ENCODE measurements around the gene TPRA1. TPM values are rescaled to one million over a fixed set of nuclear protein-coding genes. Genes with fewer than 3 reads are reported as not detected.

Gene TPRA1
- total and polyA plus RNA-seq, 7 experiments from 2014 or later: 13.6 to 33.8 (median 24.5) TPM

- no peak for DNase-seq
- peak overlapping the region in 6 of 9 donors; percentile 78 to 93 (median 87) for H3K27ac Mint-ChIP-seq
- H3K36me3 Mint-ChIP-seq: peaks cover 0 to 10% (median 0%) of the 10 kb centered on the region in 5 donors
- H3K4me1 Mint-ChIP-seq: peaks cover 11 to 47% (median 20%) of the 10 kb centered on the region in 7 donors
- H3K4me3 Mint-ChIP-seq: peak overlapping the region; percentile 49 to 89 (median 80)
- Histone ChIP-seq H3K4me3 (ENCODE audit: low read length) (no peak overlapping the region), H3K36me3 (ENCODE audit: control insufficient read depth in 2 of 3, insufficient read depth in 3 of 3, low read length in 3 of 3) (no peaks in the 10 kb centered on the region), H3K9me3 (ENCODE audit: control insufficient read depth in 2 of 3, low read length in 3 of 3) (no peaks in the 10 kb centered on the region), H3K4me1 (ENCODE audit: control insufficient read depth in 2 of 2, insufficient read depth in 2 of 2, low read length in 2 of 2) (peaks cover 7% of the 10 kb centered on the region in 2 donors), H3K27ac (ENCODE audit: low read depth, low read length) (no peak overlapping the region), H3K27me3 (ENCODE audit: control insufficient read depth in 2 of 2, insufficient read depth in 2 of 2, low read length in 2 of 2) (no peaks in the 10 kb centered on the region)
- H3K27me3 Mint-ChIP-seq: no peaks in the 10 kb centered on the region
- intact Hi-C loops (cut with micrococcal nuclease): loop anchor here (5.0 to 10.0 kb wide), 5 partner anchors 1240 to 2002 kb away; partner anchors contain the start of genes KLF15 (in 1 of the 2), MBD4 (in 1 of the 2), OSBPL11 (in 1 of the 2) and SLC41A3 (in 1 of the 2)
- ATAC-seq: no peak
- ChIA-PET POLR2A (interaction anchor here (0.7 to 2.8 kb wide), 7 partner anchors 7 to 1652 kb away, joined by 3 to 16 read pairs (median 6); partner anchors contain the start of genes ABTB1, PODXL2 and TPRA1), CTCF (interaction anchor here (0.7 to 1.5 kb wide), 3 partner anchors 22 to 369 kb away, joined by 4 to 9 read pairs (median 5); no protein-coding TSS in a partner anchor)
- H3K9me3 Mint-ChIP-seq: no peaks in the 10 kb centered on the region
These were observed 6.7 kb upstream of the TPRA1 start for GRCh38 chr3:127597020-127597771.

GRCh38 chr3:127595303-127595702 lies 4.8 kb upstream of the TPRA1 start:
- Mint-ChIP-seq H3K36me3 (peaks cover 0 to 5% (median 0%) of the 10 kb centered on the region in 5 donors), H3K27ac (no peak overlapping the region), H3K27me3 (no peaks in the 10 kb centered on the region), H3K4me3 (no peak overlapping the region), H3K9me3 (no peaks in the 10 kb centered on the region), H3K4me1 (peaks cover 15 to 41% (median 30%) of the 10 kb centered on the region in 7 donors)
- Histone ChIP-seq H3K4me1 (ENCODE audit: control insufficient read depth in 2 of 2, insufficient read depth in 2 of 2, low read length in 2 of 2) (peaks cover 15 to 16% of the 10 kb centered on the region in 2 donors), H3K4me3 (ENCODE audit: low read length) (no peak overlapping the region), H3K36me3 (ENCODE audit: control insufficient read depth in 2 of 3, insufficient read depth in 3 of 3, low read length in 3 of 3) (peaks cover 0 to 3% (median 0%) of the 10 kb centered on the region in 3 experiments), H3K27me3 (ENCODE audit: control insufficient read depth in 2 of 2, insufficient read depth in 2 of 2, low read length in 2 of 2) (no peaks in the 10 kb centered on the region), H3K27ac (ENCODE audit: low read depth, low read length) (no peak overlapping the region), H3K9me3 (ENCODE audit: control insufficient read depth in 2 of 3, low read length in 3 of 3) (no peaks in the 10 kb centered on the region)
- ATAC-seq: no peak
- intact Hi-C loops (cut with micrococcal nuclease): loop anchor here (5.0 to 10.0 kb wide), 5 partner anchors 1238 to 2001 kb away; partner anchors contain the start of genes KLF15 (in 1 of the 2), MBD4 (in 1 of the 2), OSBPL11 (in 1 of the 2) and SLC41A3 (in 1 of the 2)
- ChIA-PET POLR2A (no interaction called here), CTCF (no interaction called here)
- DNase-seq: no peak

DNA sequence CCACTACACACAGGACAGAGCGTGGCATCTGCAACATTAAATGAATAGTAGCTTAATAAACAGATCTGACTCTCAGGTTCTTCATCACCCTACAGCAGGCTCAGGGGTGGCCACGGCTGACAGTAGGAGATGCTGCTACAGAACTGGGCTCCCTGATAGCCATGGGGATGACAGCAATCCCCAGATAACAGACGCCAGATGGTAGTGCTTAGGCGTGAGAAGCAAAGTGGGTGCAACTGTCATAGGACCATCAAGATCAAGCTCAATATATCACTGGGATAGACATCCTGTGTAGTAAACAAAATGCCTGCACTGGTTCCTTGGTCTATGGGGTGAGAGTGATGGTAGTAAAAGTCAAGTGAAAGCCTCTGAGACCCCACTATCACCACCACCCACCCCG lies 2.6 kb upstream of the TPRA1 start:
- intact Hi-C loops (cut with micrococcal nuclease): loop anchor here in 1 of 2 donors (5.0 to 10.0 kb wide), 5 partner anchors 46 to 1998 kb away; partner anchors contain the start of genes MBD4, OSBPL11, RUVBL1 and SLC41A3
- H3K36me3 ChIP-seq (ENCODE audit: control insufficient read depth in 2 of 3, insufficient read depth in 3 of 3, low read length in 3 of 3): peaks cover 0 to 3% (median 0%) of the 10 kb centered on the region in 3 experiments
- CTCF ChIA-PET: no interaction called here
- H3K27ac Mint-ChIP-seq: peak overlapping the region in 1 of 9 donors; percentile 47
- ATAC-seq: no peak
- H3K4me3 Mint-ChIP-seq: peak overlapping the region in 6 of 10 donors; percentile 7 to 56 (median 38)
- peaks cover 11 to 12% of the 10 kb centered on the region in 2 donors for H3K4me1 ChIP-seq (ENCODE audit: control insufficient read depth in 2 of 2, insufficient read depth in 2 of 2, low read length in 2 of 2)
- no peak overlapping the region for H3K4me3 ChIP-seq (ENCODE audit: low read length)
- no peak overlapping the region for H3K27ac ChIP-seq (ENCODE audit: low read depth, low read length)
- POLR2A ChIA-PET: interaction anchor here (0.6 kb wide), 1 partner anchor 686 kb away, joined by 3 read pairs; no protein-coding TSS in a partner anchor
- no peaks in the 10 kb centered on the region for H3K27me3 ChIP-seq (ENCODE audit: control insufficient read depth in 2 of 2, insufficient read depth in 2 of 2, low read length in 2 of 2)
- H3K4me1 Mint-ChIP-seq: peaks cover 20 to 45% (median 37%) of the 10 kb centered on the region in 7 donors
- DNase-seq: no peak
- no peaks in the 10 kb centered on the region for H3K36me3 Mint-ChIP-seq
- H3K9me3 ChIP-seq (ENCODE audit: control insufficient read depth in 2 of 3, low read length in 3 of 3): no peaks in the 10 kb centered on the region
- no peaks in the 10 kb centered on the region for H3K9me3 Mint-ChIP-seq
- no peaks in the 10 kb centered on the region for H3K27me3 Mint-ChIP-seq

- no peaks in the 10 kb centered on the region for H3K27me3 ChIP-seq (ENCODE audit: control insufficient read depth in 2 of 2, insufficient read depth in 2 of 2, low read length in 2 of 2)
- DNase-seq (peak in 3 of 9 donors; percentile 12 to 63 (median 13)), ATAC-seq (peak; percentile 34)
- peak overlapping the region; percentile 86 to 99 (median 96) for H3K4me3 Mint-ChIP-seq
- H3K27me3 Mint-ChIP-seq: no peaks in the 10 kb centered on the region
- intact Hi-C loops (cut with micrococcal nuclease): loop anchor here (1.0 to 10.0 kb wide), 18 partner anchors 8 to 1995 kb away; partner anchors contain the start of genes ABTB1 (in 2 of the 2), MCM2 (in 2 of the 2), SEC61A1 (in 2 of the 2) and MBD4 (in 1 of the 2)
- H3K36me3 ChIP-seq (ENCODE audit: control insufficient read depth in 2 of 3, insufficient read depth in 3 of 3, low read length in 3 of 3): peaks cover 0 to 3% (median 0%) of the 10 kb centered on the region in 3 experiments
- H3K27ac Mint-ChIP-seq: peak overlapping the region in 7 of 9 donors; percentile 86 to 95 (median 93)
- peaks cover 11 to 12% of the 10 kb centered on the region in 2 donors for H3K4me1 ChIP-seq (ENCODE audit: control insufficient read depth in 2 of 2, insufficient read depth in 2 of 2, low read length in 2 of 2)
- H3K9me3 ChIP-seq (ENCODE audit: control insufficient read depth in 2 of 3, low read length in 3 of 3): no peaks in the 10 kb centered on the region
- CTCF ChIA-PET: interaction anchor here (3.6 kb wide), 1 partner anchor 104 kb away, joined by 8 read pairs; no protein-coding TSS in a partner anchor
- H3K36me3 Mint-ChIP-seq: peaks cover 0 to 1% (median 0%) of the 10 kb centered on the region in 5 donors
- H3K9me3 Mint-ChIP-seq: no peaks in the 10 kb centered on the region
- peaks cover 16 to 57% (median 46%) of the 10 kb centered on the region in 7 donors for H3K4me1 Mint-ChIP-seq
- H3K27ac ChIP-seq (ENCODE audit: low read depth, low read length): peak overlapping the region; percentile 80
- POLR2A ChIA-PET: interaction anchor here (0.7 to 2.3 kb wide), 6 partner anchors 8 to 1118 kb away, joined by 3 to 14 read pairs (median 3); partner anchors contain the start of genes ABTB1 and MCM2
- H3K4me3 ChIP-seq (ENCODE audit: low read length): peak overlapping the region; percentile 91
These were observed 296 bp downstream of the TPRA1 start for GRCh38 chr3:127590282-127590592.

GRCh38 chr3:127589600-127590281 lies 792 bp downstream of the TPRA1 start:
- ATAC-seq (no peak), DNase-seq (peak in 5 of 9 donors; percentile 14 to 37 (median 19))
- Mint-ChIP-seq H3K36me3 (peaks cover 0 to 2% (median 0%) of the 10 kb centered on the region in 5 donors), H3K4me1 (peaks cover 21 to 62% (median 51%) of the 10 kb centered on the region in 7 donors), H3K27me3 (no peaks in the 10 kb centered on the region), H3K4me3 (peak overlapping the region; percentile 86 to 98 (median 92)), H3K9me3 (no peaks in the 10 kb centered on the region), H3K27ac (peak overlapping the region in 8 of 9 donors; percentile 37 to 94 (median 76))
- Histone ChIP-seq H3K36me3 (ENCODE audit: control insufficient read depth in 2 of 3, insufficient read depth in 3 of 3, low read length in 3 of 3) (peaks cover 0 to 3% (median 0%) of the 10 kb centered on the region in 3 experiments), H3K4me1 (ENCODE audit: control insufficient read depth in 2 of 2, insufficient read depth in 2 of 2, low read length in 2 of 2) (peaks cover 11 to 12% of the 10 kb centered on the region in 2 donors), H3K27me3 (ENCODE audit: control insufficient read depth in 2 of 2, insufficient read depth in 2 of 2, low read length in 2 of 2) (no peaks in the 10 kb centered on the region), H3K9me3 (ENCODE audit: control insufficient read depth in 2 of 3, low read length in 3 of 3) (no peaks in the 10 kb centered on the region), H3K4me3 (ENCODE audit: low read length) (peak overlapping the region; percentile 91), H3K27ac (ENCODE audit: low read depth, low read length) (peak overlapping the region; percentile 80)
- ChIA-PET POLR2A (interaction anchor here (0.9 to 2.3 kb wide), 5 partner anchors 9 to 1028 kb away, joined by 3 to 14 read pairs (median 3); partner anchors contain the start of genes ABTB1 and MCM2), CTCF (interaction anchor here (1.7 to 3.6 kb wide), 2 partner anchors 14 to 105 kb away, joined by 7 to 8 read pairs; no protein-coding TSS in a partner anchor)
- intact Hi-C loops (cut with micrococcal nuclease): loop anchor here (1.0 to 10.0 kb wide), 18 partner anchors 9 to 1995 kb away; partner anchors contain the start of genes ABTB1 (in 2 of the 2), MCM2 (in 2 of the 2), SEC61A1 (in 2 of the 2) and MBD4 (in 1 of the 2)

Data from naive thymus-derived CD4-positive, alpha-beta T cell (primary cell).